Fibroblast of lung (primary cell): ENCODE data around the gene ZXDC.

Source experiments
- CTCF ChIP-seq, 2 donors: IDR thresholded peaks in 1 of 2; conservative IDR thresholded peaks in 1 of 2; 1 replicate in 1 of 2; 2 replicates in 1 of 2; pipeline ENCODE4 v1.5.1; 2011 to 2012; ENCODE audit warnings: low read length in 2 of 2, control low read depth in 1 of 2, inconsistent platforms in 1 of 2, low read depth in 1 of 2, mild to moderate bottlenecking in 1 of 2
- EZH2 ChIP-seq: IDR thresholded peaks from 2 replicates; pipeline ENCODE4 v1.5.1; 2012; ENCODE audit warnings: low read length, control low read depth, mild to moderate bottlenecking; ENCODE audit errors: missing control alignments

DNA sequence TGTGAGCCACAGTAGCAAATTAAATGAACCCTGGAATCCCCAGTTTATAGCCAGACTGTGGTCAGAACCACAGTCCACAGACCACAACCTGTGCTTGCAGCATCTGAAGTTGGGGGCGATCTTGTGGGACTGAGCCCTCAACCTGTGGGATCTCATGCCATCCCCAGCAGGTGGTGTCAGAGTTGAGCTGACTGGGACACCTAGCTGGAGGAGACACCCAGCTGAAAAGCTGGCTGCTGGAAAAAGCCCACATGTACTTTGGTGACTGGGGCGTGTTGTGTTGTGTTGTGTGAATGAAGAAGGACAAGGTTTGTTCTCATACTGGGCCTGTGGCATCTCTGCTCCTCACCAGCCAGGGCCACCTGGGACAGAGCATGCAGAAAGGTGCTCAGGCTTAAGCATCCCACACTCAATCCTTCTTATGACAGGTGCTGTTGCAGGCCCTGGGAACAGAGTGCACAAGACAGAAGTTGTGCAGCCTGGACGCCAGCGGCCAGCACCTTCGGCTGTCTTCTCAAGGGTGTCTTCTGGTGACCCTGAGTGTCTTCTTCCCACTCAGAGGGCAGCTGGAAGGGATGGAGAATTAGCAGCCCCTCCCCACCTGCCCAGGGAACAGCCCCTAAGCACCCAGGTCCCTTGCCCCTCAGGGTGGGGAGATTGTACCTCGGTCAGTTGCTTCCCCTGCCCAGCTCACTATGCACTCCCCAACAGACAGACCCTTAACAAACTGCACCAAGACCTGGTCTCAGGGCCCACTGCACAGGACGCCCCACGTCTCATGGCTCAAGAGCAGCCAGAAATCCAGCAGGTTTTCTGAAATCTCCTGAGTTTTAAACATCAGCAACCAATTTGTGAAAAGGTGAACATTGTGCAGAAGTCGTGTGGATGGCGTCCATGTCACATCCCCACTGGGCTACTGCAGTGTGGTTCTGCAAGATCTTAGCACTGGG is 44.1 kb upstream of the ZXDC start:
- TF ChIP-seq CTCF (conservative IDR thresholded peaks at IDR 0.05 in 1 of 2, IDR thresholded peaks at IDR 0.05 in 1 of 2; ENCODE audit: low read depth in 1 of 2, low read length in 2 of 2) (no peak), EZH2 (no peak)
